ENCODE results near the gene SERPINA3. TPM values are rescaled to one million over a fixed set of nuclear protein-coding genes. Genes with fewer than 3 reads are reported as not detected.

SERPINA3 gene
- total and polyA plus RNA-seq, 2 of the 8 experiments (the other 6 are each of a cell fraction or from before 2014, with no cell fraction given), result not detected

DNA sequence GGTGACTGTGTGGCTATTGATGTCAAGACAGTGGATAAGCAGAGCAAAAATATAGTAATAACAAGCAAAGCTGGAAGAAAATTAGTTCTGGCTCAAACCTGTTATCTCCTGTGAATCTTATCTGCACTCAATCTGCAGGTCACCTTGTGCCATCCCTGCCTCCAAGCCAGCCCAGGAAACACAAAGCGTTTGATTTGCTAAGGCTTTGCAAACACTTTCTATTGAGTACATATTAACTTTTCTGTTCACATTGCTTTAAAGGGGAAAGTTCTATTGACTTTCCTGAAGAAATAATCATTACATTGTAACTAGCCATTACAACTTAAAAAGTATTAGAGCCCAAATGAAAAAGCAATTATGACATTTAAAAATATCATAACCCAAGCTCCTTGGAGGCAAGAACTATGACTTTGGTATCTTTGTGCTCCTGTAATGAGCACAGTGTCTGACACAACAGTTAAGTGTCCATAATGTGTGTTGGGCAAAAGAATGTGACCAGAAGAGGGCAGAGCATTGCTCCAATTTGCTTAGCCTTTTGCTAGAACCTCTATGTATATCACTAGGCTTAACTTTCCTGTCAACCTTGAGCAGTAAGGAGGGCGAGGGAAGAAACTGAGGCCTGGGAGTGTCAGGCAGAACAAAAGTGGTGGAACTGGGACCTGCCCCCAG is 24.7 kb downstream of the SERPINA3 start:
- 85% methylated on average over 2 of the region's 2 CpGs; no CpG with 5 or more reads in 1 of the 2 experiments for WGBS, 2 experiments (ENCODE audit: extremely low coverage in 1 of 2, insufficient coverage in 1 of 2, insufficient read length in 1 of 2, insufficient replicate concordance in 2 of 2, low coverage in 1 of 2, low lambda C conversion rate in 2 of 2, missing lambda C conversion rate in 1 of 2)
- Histone ChIP-seq H3K23ac (ENCODE audit: insufficient read length) (no peak overlapping the region), H3K27me3 (replicated peaks in 1 of 4; ENCODE audit: control insufficient read depth in 3 of 4, extremely low read depth in 1 of 4, insufficient read depth in 3 of 4, low read length in 3 of 4) (no peaks in the 10 kb centered on the region), H2AK5ac (ENCODE audit: low read depth, low read length) (no peak overlapping the region), H2AFZ (ENCODE audit: low read length) (no peak overlapping the region), H2BK120ac (replicated peaks; ENCODE audit: low read depth, low read length) (no peak overlapping the region), H3K79me2 (ENCODE audit: control insufficient read depth in 1 of 2, insufficient read depth in 2 of 2, low read length in 2 of 2) (no peaks in the 10 kb centered on the region), H3K79me1 (ENCODE audit: low read depth, low read length) (no peaks in the 10 kb centered on the region), H3K23me2 (ENCODE audit: low read depth, low read length) (no peaks in the 10 kb centered on the region), H4K91ac (replicated peaks; ENCODE audit: insufficient read length, low read length) (no peak overlapping the region), H3K4me1 (replicated peaks in 1 of 4; ENCODE audit: control insufficient read depth in 3 of 4, insufficient read depth in 4 of 4, low read length in 3 of 4) (no peaks in the 10 kb centered on the region), H2BK12ac (ENCODE audit: low read depth, low read length) (no peak overlapping the region), H3K18ac (ENCODE audit: extremely low read depth, low read length) (no peak overlapping the region), H4K8ac (ENCODE audit: extremely low read depth, insufficient read depth, low read length) (no peak overlapping the region), H2BK20ac (ENCODE audit: low read length) (no peak overlapping the region), H3K4me3 (ENCODE audit: extremely low read depth in 1 of 4, insufficient read depth in 2 of 4, low read depth in 3 of 4, low read length in 4 of 4) (no peak overlapping the region), H3K4ac (replicated peaks; ENCODE audit: insufficient read length, low read depth, low read length) (no peak overlapping the region), H3K4me2 (ENCODE audit: insufficient read depth in 1 of 2, low read depth in 2 of 2, low read length in 2 of 2) (no peak overlapping the region), H3K27ac (ENCODE audit: low read depth, low read length) (no peak overlapping the region), H2BK15ac (ENCODE audit: low read length) (no peak overlapping the region), H3K14ac (ENCODE audit: insufficient read length) (no peak overlapping the region), H3K36me3 (ENCODE audit: control insufficient read depth in 2 of 4, insufficient read depth in 4 of 4, low read length in 3 of 4) (no peaks in the 10 kb centered on the region), H4K5ac (ENCODE audit: insufficient read length, low read depth, low read length) (no peak overlapping the region), H4K20me1 (replicated peaks in 1 of 2; ENCODE audit: control insufficient read depth in 1 of 2, insufficient read depth in 2 of 2, low read length in 2 of 2) (no peaks in the 10 kb centered on the region), H3K9me3 (ENCODE audit: insufficient read depth in 2 of 2, low read depth in 1 of 2, low read length in 1 of 2) (no peaks in the 10 kb centered on the region), H3K56ac (replicated peaks; ENCODE audit: insufficient read length, low read depth, low read length) (no peak overlapping the region), H2BK5ac (ENCODE audit: low read depth, low read length) (no peak overlapping the region), H3K9ac (replicated peaks in 1 of 4; ENCODE audit: extremely low read depth in 1 of 4, low read depth in 3 of 4, low read length in 3 of 4) (no peak overlapping the region)
- POLR2A ChIA-PET (ENCODE audit: partially characterized antibody), result no interaction called here
- DNase-seq (ENCODE audit: low read depth in 1 of 2, low spot score in 2 of 2), result no peak
- FAIRE-seq, result no peak
- TF ChIP-seq JUND (IDR thresholded peaks at IDR 0.05; ENCODE audit: low read length), result no peak
- TF ChIP-seq RAD21 (IDR thresholded peaks at IDR 0.05 in 1 of 2, conservative IDR thresholded peaks at IDR 0.05 in 1 of 2; ENCODE audit: low read depth in 2 of 2, low read length in 2 of 2), result peak; percentile 25 to 43
- TF ChIP-seq, protein P1, sequence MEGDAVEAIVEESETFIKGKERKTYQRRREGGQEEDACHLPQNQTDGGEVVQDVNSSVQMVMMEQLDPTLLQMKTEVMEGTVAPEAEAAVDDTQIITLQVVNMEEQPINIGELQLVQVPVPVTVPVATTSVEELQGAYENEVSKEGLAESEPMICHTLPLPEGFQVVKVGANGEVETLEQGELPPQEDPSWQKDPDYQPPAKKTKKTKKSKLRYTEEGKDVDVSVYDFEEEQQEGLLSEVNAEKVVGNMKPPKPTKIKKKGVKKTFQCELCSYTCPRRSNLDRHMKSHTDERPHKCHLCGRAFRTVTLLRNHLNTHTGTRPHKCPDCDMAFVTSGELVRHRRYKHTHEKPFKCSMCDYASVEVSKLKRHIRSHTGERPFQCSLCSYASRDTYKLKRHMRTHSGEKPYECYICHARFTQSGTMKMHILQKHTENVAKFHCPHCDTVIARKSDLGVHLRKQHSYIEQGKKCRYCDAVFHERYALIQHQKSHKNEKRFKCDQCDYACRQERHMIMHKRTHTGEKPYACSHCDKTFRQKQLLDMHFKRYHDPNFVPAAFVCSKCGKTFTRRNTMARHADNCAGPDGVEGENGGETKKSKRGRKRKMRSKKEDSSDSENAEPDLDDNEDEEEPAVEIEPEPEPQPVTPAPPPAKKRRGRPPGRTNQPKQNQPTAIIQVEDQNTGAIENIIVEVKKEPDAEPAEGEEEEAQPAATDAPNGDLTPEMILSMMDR (IDR thresholded peaks at IDR 0.05; ENCODE audit: control extremely low read depth in 1 of 3, insufficient read depth in 1 of 3, low read depth in 1 of 3, low read length in 3 of 3), result peak in 2 of 3 experiments; percentile 37 to 53; a peak in 3 of 4 replicates
- no peak for TF ChIP-seq USF2 (IDR thresholded peaks at IDR 0.05; ENCODE audit: low read length)
- CTCF ChIA-PET (ENCODE audit: partially characterized antibody), result interaction anchor here (1.3 to 3.1 kb wide), 3 partner anchors 23 to 45 kb away, joined by 3 to 8 read pairs (median 4); no protein-coding TSS in a partner anchor
